GM18907 (cell line): ENCODE results near the gene MICAL2.

ENCODE experiments used
- ATAC-seq: cut with Tn5 transposase; IDR thresholded peaks from one replicate; pipeline ENCODE4 v1.9.1; 2021; ENCODE audit warnings: mild to moderate bottlenecking, moderate library complexity; ENCODE audit not compliant: unreplicated experiment

Gene MICAL2

DNA sequence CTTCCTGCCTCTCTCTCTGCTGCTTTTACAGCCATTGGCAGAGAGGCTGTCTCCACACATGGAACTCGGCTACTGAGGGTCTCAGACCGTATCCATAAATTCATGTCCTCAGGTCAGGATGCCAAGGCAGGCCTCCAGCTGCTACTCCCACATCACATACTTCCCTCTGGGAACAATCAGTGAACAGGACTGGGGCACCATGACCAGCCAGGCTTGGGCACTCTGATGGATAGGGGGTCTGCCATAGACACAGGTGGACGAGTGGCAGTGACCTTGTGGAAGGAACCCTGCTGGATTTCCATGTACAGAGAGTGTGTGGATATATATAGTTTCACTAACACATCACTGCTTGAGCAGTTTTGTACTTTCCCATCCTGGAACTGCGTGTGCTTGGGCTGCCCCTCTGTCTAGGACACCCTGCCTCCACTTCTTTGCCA, 169.3 kb downstream of the MICAL2 start:
- no peak for ATAC-seq

GRCh38 chr11:12280199-12280837, 169.9 kb downstream of the MICAL2 start:
- no peak for ATAC-seq

- ATAC-seq = peak; percentile 13
These were observed 170.6 kb downstream of the MICAL2 start for GRCh38 chr11:12280838-12281565.

DNA sequence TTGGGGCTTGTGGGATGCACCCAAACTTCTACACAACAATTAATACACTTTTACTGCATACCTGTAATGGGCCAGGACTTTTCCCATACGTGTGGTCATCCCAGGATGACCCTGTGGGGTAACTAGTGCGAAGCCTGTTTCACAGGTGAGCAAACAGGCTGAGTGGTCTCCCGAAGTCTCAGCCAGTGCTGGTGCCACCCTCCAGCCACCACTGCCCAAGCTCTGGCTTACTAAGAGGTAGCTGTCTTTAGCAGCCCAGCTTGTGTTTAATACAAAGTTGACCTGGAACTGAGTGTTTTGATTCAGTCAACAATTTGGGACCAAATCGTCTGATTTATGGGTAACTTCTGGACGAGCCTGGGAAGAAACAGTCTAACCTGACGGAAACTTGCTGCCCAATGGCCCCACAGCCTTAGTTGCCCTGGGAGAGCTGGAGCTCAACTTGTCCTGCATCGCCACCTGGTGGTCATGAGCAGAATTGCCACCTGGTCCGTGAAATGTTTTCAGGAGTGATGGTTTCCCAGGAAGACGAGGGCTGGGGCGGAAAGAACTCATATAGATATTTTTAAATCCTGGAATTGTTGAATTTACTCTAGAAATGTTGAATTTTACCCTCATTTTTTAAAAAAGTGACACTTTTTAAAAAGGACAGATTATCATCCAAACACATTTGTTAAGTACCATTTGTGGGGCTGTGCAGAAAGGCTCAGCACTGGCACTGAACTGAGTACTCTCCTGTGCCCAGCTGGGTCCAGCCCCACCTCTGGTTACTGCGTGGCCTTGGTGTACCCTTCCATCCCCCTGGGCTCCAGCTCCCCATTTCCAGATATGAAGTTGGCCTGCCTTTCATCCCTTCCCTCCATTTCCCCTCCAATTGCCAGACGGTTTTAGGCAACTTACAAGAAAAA, 171.4 kb downstream of the MICAL2 start:
- peak; percentile 52 for ATAC-seq

DNA sequence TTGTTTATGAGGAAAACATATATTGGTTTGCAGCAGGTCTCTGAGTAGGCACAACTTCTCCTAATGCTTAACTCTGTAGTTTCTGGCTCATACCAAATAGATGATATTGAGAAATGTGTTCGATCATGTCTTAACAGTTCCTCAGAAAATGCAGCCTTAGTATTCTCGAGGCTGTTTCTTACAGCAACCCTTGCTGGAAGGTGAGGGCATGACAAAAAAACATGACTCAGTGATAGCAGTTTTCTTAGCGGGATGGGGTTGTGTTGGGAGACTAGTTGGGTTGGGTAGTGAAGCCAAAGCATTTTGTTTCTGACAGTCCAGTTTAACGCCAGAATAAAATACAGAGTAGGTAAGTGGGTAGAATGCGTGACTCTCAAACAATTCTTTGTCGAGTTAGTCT, 172.3 kb downstream of the MICAL2 start:
- no peak for ATAC-seq

GRCh38 chr11:12284316-12285050, 174.1 kb downstream of the MICAL2 start:
- no peak for ATAC-seq

DNA sequence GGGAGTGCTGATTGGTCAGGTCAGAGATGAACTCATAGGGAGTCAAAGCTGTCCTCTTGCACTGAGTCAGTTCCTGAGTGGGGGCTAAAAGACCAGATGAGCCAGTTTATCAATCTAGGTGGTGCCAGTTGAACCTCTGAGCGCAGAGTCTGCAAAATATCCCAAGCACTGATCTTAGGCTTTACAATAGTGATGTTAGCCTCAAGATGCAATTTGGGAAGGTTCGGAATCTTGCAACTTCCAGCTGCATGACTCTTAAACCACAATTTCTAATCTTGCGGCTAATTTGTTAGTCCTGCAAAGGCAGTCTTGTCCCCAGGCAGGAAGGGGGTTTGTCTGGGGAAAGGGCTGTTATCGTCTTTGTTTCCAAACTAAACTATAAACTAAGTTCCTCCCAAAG, 174.7 kb downstream of the MICAL2 start:
- ATAC-seq = no peak

DNA sequence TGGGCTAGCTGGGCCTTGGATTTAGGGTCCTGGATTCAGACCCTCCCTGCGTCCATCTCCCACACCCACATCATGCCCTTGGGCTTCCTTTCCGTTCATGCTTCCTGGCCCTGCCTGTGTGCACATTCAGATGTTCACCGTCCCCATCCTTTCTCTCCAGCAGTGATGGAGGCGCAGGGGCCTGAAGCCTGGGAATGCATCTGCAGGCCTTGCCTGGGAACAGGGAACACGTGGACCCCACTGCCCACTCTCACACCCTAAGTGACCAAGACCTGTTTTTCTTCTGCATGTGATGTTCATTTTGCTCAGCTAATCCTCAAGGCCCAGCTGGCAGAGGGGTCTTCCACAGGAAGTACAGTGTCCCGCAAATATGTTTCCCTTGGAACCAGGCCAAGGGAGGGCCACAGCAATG, 175.4 kb downstream of the MICAL2 start:
- ATAC-seq = no peak

DNA sequence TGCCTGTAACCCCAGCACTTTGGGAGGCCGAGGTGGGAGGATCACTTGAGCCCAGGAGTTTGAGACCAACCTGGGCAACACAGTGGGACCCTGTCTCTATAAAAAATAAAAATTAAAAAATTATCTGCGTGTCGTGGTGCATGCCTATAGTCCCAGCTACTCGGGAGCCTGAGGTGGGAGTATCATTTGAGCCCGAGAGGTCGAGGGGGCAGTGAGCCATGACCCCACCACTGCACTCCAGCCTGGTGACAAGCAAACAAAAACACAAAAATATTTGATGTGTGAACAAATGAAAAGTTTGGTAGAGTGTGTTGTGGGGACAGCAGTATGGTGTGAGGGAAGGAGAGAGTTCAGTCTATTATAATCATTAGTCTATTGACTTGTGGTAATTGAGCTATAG, 176.2 kb downstream of the MICAL2 start:
- no peak for ATAC-seq

GRCh38 chr11:12287009-12287373, 176.6 kb downstream of the MICAL2 start:
- ATAC-seq = no peak

- ATAC-seq = no peak
These were observed 177.2 kb downstream of the MICAL2 start for GRCh38 chr11:12287374-12288211.

DNA sequence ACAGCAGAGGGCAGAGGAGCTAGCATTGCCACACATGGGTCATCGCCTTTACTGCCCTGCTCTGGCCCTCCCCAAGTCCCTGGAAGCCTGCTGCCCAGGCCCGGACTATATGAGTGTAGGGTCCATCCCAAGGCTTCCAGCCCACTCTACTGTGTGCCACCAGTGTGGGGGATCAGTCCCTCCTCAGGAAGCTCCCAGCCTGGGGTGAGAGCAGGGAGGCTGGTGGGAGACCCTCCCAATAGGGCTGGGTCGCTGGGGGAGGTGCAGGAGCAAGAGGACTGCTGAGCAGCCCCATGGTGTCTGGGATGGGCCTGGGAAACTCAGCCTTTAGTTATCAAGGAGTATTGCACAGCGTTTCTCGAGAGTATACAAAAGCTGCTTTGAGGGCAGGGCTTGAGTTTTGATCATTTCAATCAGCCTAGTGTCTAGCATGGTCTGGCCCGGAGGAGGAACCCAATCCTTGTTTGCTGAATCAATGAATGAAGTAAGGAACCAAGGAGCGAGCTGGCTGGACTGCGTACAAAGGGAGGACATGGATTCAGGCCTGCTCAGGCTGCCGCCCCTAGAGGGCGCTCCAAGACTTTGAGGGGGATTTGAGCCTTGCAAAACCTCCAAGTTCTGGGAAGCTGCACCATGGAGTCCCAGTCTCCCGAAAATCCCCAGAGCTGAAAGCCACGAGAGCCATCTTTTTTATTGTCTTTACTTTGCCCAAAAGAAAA, 178.0 kb downstream of the MICAL2 start:
- no peak for ATAC-seq

DNA sequence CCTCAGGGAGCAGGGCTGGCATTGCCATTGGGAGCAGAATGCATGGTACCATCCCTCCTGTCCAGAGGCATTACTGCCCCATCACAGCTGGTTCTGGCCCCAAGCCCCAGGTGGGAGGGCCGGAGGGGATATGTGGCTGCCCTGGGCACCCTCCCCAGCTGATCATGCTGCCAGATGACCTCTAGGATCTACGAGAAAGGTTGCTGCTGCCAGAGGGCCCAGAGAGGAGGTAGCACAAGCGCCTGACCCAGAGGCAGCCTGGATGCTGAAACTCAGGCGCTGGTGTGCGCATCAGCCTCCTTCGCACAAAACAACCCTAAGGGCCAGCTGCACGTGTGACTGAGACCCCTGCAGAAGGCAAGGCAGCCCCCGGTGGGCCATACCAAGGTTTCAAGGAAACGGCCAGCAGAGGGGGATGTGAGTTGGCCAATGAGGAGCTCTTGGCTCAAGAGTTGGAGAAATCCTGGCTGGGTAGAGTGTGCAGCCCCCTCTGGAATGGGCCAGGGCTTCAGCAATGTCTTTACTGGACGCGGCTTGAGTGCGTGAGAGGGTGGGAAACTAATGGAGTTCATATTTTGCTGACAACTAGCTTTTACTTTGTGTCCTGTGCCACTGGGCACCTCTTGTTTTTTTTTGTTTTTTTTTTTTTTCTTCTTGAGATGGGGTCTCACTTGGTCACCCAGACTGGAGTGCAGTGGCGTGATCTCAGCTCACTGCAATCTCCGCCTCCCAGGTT, 178.7 kb downstream of the MICAL2 start:
- ATAC-seq = no peak

- ATAC-seq = no peak
These were observed 179.5 kb downstream of the MICAL2 start for GRCh38 chr11:12289667-12290476.

DNA sequence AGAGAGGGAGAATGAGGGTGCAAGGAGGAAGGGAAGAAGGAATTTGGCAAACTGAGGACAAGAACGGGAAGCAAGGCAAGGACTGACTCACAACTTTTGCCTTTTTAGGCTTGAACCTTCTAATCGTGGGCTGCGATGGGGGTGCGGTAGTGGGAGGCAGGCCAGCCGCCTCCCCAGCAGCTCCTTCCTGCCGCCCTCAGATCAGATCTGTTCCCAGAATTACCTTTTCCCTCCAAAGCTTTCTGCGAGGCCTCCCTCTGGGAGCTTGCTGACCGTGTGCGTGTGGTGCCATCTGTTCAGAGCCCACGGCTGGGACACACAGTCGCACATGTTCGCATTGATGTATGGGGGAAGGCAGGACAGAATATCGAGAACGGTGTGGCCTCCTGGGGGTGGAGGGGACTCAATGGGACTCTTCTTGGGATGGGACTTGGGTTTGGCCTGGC, 180.1 kb downstream of the MICAL2 start:
- ATAC-seq = no peak

- ATAC-seq = no peak
These were observed 180.9 kb downstream of the MICAL2 start for GRCh38 chr11:12291313-12291712.

DNA sequence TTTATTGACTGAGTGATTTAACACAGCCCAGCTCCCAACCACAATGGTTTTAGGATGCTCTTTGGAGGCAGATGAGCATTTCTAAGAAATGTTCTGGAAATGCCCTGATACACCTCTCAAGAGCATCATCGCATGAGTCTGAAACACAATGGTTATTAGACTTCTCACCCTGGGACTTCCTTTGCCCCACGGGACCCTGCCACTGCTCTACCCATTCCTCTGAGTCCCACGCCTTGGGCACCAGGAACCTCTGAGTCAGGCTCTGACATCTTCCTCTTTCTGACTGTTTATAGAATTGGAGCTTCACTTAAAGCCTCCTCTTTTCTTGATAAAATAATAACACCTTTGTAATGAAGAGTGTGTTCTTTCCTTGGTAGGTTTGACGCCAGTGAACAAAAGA, 181.4 kb downstream of the MICAL2 start:
- ATAC-seq = no peak

DNA sequence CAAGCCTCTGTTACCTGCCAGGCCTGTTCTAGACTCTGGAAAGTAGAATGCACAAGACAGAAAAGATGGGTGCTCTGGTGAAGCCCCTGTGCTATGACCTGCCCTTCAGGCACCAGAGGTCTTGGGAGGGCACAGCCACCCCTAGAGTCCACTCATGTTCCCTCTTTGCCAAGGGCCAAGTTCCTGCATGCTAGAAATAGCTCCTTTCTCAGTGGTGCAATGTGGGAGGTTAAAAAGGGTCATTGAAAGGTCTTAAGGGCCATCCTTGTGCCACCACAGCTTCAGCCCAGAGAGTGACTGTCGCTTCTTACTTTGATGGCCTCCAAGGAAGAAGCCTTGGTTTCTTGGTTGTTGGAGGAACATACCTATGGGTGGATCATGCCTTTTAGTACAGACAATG, 182.4 kb downstream of the MICAL2 start:
- ATAC-seq = no peak
